Activated T-helper 9 cell treated with anti-CD3 and anti-CD28 coated beads, Interleukin-2, amount 50 U/mL, for 16 hours (primary cell): ENCODE results near the gene MAPT.

Experiments
- DNase-seq: peaks from one replicate; pipeline ENCODE4 v3.0.0-alpha.2; 2020; ENCODE audit warnings: low read depth

The MAPT gene

GRCh38 chr17:45973946-45974859 lies 79.8 kb downstream of the MAPT start:
- no peak for DNase-seq

DNA sequence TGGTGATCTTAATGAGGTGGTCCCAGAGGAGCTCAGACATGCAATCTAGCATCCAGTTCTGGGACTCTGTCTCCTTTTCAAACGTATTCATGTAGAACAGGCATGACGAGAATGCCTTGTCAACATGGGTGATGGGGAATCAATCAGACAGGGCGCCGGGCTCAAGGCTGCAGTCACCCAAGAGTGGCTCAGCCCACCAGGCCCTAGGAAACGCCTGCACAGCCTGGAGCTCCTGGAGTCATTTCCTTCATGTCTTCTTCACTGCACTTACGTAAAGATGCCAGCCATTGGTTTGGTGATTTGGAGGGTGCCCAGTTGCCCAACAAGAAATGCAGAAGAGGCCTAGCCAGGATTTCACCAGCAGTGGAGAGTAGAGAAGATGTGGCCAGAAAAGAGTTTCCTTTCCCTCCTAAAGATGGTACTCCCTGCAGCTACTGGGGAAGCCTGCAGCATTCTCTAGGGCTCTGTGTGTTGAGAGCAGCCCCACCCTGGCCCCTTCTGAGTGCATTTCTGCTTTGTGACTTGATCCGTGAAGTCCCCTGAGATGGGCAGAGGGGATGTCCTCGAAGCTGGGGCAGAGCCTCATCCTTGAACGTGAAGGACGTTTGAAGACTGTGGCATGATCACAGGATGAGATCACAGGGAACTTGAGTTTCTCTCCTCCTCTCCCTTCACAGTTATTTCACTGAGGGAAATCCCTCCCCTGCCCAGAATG lies 80.7 kb downstream of the MAPT start:
- DNase-seq: no peak

- DNase-seq: no peak
Measured at GRCh38 chr17:45975640-45976295, 81.4 kb downstream of the MAPT start.

DNA sequence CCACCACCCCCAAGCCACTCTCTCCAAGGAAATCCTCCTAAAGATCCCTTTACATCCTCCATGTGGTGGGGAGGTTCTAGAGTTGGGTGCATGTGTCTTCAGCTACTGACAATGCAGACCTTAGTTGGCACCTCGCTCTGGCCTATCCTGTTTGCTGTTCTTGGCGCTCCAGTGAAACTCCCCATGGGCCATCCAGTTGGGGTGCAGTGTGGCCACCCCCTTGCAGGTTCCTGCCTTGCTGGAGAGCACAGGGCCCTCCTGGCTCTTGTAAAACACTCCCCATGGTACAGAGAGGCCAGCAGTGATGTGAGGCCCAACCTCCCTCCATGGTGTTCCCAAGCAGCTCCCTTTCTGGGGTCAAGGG lies 82.0 kb downstream of the MAPT start:
- no peak for DNase-seq

- no peak for DNase-seq
Measured at GRCh38 chr17:45976755-45977505, 82.6 kb downstream of the MAPT start.

DNA sequence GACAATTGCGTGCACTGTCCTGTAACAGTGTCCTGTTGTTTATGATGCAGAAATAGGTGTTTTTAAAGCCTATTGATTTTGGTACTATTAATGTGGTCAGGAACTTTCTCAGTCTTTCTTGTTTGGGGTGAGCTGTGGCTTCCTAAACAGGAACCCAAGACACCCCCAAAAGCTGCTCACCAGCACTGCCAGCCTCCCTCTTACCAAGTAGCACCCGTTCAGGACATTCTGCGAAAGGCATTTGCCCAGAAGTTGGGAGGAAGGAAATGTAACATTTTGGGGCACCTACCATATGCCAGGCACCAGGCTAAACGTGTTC lies 83.1 kb downstream of the MAPT start:
- no peak for DNase-seq

DNA sequence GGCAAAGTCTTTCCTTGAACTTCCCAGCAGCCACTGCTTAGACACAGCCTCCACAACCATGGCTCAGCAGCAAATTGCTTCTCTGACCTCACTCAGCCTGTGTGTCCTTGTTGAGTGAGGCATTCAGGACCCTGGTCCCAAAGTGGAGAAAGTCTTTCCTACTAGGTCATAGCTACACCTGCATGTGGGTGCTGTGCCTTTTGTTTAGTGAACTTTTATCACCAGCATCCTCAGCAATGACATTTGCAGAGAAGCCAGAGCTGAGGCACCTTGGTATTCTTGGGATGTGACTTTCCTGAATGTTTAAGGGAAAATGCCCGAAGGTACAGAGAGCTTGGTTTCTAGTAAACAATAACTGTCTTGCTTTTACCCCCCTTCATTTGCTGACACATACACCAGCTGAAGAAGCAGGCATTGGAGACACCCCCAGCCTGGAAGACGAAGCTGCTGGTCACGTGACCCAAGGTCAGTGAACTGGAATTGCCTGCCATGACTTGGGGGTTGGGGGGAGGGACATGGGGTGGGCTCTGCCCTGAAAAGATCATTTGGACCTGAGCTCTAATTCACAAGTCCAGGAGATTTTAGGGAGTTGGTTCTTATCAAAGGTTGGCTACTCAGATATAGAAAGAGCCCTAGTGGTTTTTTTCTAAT lies 83.7 kb downstream of the MAPT start:
- DNase-seq: no peak

DNA sequence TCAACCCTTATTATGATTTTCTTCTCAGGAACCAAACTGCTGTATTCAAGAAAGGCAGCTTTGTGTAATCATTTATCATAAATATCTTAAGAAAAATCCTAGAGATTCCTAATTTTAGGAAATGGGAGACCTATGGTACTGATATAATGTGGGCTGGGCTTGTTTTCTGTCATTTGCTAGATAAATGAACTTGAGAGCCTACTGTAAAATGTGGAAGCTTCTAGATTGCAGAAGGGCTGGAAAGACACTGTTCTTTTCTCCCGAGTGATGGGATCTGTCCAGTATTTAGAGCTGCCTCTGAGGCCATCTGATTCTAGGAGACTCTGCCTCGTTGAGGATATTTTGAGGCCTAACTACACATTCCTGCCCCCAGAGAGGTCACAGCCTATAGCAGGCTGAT lies 84.8 kb downstream of the MAPT start:
- no peak for DNase-seq

DNA sequence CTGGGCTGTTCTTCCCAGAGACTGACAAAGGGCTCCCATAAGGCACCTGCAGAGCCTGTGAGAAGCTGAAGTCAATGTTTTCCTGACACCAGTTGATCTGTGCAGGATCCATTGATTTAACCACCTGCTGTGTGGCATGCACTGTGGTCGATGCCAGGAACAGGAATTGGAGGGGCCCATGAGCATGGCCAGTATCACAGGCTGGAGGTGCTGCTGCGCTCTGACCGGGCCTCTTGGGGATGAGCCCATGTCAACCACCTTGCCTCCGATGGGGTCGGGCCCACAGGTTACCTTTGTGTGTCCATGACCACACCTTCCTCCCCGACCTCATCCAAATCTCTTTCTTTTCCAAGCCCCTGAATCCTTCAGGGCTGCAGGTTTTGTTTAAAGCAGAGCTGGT lies 86.5 kb downstream of the MAPT start:
- DNase-seq: no peak

GRCh38 chr17:45981306-45981705 lies 87.0 kb downstream of the MAPT start:
- DNase-seq: no peak

DNA sequence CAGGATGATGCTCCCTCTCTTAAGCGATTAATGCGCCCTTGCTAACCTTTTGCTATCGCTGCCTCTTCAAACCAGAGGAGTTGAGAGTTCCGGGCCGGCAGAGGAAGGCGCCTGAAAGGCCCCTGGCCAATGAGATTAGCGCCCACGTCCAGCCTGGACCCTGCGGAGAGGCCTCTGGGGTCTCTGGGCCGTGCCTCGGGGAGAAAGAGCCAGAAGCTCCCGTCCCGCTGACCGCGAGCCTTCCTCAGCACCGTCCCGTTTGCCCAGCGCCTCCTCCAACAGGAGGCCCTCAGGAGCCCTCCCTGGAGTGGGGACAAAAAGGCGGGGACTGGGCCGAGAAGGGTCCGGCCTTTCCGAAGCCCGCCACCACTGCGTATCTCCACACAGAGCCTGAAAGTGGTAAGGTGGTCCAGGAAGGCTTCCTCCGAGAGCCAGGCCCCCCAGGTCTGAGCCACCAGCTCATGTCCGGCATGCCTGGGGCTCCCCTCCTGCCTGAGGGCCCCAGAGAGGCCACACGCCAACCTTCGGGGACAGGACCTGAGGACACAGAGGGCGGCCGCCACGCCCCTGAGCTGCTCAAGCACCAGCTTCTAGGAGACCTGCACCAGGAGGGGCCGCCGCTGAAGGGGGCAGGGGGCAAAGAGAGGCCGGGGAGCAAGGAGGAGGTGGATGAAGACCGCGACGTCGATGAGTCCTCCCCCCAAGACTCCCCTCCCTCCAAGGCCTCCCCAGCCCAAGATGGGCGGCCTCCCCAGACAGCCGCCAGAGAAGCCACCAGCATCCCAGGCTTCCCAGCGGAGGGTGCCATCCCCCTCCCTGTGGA lies 88.6 kb downstream of the MAPT start:
- no peak for DNase-seq

- no peak for DNase-seq
Measured at GRCh38 chr17:45983614-45984310, 89.4 kb downstream of the MAPT start.

DNA sequence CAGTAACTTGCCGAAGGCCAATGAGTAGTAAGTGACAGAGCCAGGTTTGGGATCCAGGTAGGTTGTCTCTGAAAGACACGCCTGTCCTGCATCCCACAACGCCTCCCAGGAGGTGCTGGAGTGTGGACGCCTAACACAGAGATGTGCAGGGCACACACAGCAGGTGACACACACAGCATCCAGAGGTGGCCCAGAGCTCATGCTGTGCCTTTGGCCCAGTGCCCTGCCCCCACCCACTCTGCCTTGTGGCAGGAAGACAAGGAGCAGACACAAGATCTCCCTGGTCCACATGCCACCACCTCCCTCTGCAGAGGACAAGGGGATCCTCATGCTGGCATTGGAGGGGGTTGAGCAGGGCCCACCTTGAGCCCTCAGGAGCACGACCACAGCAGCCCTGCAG lies 90.0 kb downstream of the MAPT start:
- DNase-seq: no peak

DNA sequence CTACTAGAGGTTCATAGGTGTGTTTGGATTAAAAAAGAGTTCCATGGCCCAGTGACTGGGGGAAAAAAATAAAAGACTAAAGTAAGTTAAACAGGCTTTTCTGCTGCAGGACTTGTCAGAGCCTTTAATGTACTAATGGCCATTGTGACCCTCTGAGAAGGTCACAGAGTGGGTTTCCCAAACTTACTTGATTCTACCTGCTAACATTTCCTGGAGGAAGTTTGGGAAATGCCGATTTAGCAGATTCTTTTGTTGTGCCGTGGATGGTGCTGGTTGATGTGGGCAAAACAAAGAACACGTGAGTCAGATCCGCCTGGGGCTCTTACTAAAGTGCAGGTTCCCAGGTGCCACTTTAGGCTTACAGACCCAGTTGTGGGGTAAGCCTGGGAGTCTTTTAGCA lies 91.1 kb downstream of the MAPT start:
- DNase-seq: no peak

- DNase-seq: no peak
Measured at GRCh38 chr17:45986056-45986455, 91.7 kb downstream of the MAPT start.

- DNase-seq: no peak
Measured at GRCh38 chr17:45987706-45988105, 93.4 kb downstream of the MAPT start.

GRCh38 chr17:45989759-45990158 lies 95.4 kb downstream of the MAPT start:
- no peak for DNase-seq

GRCh38 chr17:45990886-45991285 lies 96.5 kb downstream of the MAPT start:
- DNase-seq: no peak

DNA sequence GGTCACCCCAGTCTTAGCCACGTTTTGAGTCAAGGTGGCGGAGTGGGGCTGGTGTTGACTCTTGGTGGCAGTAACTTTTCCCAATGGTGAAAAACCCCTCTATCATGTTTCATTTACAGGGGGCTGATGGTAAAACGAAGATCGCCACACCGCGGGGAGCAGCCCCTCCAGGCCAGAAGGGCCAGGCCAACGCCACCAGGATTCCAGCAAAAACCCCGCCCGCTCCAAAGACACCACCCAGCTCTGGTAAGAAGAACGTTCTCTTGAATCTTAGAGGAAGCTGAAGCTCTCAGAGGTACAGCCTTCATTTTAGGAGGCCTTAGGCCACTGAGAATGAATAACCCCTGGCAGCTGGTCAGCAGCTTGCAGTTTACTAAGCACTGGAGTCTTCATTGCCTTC lies 97.0 kb downstream of the MAPT start:
- DNase-seq: no peak

DNA sequence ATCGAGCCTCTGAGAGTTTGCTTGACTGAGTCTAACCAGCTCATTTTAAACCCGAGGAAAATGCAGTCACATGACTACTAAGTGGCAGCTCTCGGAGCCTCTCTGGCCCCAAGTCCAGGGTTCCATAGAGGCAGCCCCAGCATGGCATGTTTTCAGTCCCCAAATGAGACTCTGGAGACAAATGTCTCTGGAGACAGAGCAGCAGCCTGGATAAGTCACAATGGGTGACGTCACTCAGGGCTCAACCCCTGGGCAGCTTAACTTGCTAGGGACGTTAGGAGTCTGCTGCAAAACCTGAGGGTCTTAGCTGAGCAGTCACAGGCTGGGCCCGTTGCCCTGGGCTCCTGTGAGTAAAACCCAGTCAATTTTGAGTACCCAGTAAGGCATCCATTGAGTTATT lies 97.8 kb downstream of the MAPT start:
- DNase-seq: no peak
